CD4-positive, alpha-beta T cell treated with Interleukin-4 for 4 hours (primary cell): ENCODE data around the gene PPA1.
A peak's percentile ranks its signal among the peaks of the same experiment; 100 is the strongest.
"Not testable (repeated sequence)": the region's sequence is repeated elsewhere in the genome, so short reads cannot be mapped to it uniquely, and the experiment has no call there.

Source experiments
- DNase-seq: peaks from one replicate; pipeline ENCODE4 v3.0.0-alpha.2; 2020

Gene PPA1

GRCh38 chr10:70233109-70233938 is at the start of gene PPA1:
PPA1 (minus strand) TSS chr10:70233429; CDS start chr10:70233327, 102 bp downstream.
- DNase-seq: peak; percentile 98

GRCh38 chr10:70281609-70282008 is 48.4 kb upstream of the PPA1 start:
- DNase-seq: no peak

GRCh38 chr10:70280099-70280498 is 46.9 kb upstream of the PPA1 start:
- DNase-seq: no peak

GRCh38 chr10:70277396-70278030 is 44.3 kb upstream of the PPA1 start:
- DNase-seq: no peak

DNA sequence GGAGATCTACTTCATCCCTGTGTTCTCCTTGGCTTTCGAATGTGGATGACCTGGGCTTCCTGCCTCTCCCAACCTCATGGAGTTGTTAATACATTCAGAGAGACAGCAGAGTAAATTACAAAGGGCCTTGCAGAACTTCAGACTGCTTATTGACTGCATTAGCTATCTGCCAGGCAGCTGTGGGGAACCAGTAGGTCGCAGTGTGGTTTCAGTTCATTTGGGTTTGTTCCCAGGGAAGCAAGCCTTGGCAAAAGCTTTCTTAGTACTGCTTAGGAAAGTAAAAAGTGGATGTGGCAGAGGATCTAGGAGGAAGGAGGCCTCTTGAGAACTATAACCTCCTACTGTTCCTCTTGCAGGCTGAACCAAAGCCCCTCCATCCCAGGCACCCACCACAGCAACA is 41.4 kb upstream of the PPA1 start:
- no peak for DNase-seq

DNA sequence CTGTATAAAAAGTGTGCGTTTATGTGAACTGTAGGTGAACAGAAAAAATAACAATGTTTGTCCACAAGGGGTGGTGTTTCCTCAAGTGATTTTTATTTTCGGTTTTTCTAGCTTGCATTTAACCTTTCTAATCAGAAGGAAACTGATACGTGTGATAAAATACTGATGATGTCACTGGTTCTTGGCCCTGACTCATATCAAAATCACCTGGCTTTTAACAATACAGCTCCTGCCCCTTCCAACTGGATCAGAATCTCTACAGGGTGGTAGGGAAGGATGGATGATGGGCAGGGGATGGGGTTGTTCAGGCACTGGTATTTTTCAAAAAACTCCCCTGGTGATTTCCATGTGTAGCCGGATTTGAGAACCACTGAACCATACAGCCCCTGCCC is 39.7 kb upstream of the PPA1 start:
- DNase-seq: peak; percentile 55

DNA sequence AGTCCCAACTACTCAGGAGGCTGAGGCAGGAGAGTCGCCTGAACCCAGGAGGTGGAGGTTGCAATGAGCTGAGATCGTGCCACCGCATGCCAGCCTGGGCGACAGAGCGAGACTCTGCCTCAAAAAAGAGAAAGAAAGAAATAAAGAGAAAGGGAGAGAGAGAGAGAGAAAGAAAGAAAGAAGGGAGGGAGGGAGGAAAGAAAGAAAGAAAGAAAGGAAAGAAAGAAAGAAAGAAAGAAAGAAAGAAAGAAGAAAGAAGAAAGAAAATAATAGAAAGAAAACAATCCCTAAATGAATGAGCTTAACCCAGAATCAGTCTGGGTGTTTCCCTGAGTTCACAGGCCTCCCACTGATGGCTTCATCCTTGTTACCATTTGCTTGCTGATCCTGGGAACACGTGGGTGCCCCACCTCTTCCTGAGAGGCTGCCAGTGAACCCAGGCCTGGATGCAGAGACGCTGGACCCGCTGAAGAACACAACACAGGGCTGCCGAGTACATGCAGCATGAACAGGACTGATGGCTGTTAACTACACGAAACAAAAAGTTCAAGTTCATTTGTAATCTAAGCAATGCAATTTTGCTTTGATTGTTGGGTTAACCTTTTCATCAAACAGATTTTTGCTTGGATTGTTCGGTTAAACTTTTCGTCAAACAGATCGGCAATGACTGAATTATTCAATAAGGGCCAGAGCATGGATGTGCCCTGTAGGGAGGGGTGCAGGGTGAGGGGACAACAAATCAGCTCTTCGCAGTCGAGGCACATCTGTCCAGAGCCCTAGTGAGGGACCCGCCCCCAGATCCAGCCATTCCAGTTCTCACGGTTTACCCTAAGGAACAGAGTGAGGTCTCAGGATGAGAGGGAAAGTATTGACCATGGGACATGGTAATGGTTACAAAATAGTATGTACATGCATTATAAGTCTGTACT is 39.0 kb upstream of the PPA1 start:
- DNase-seq: no peak

- no peak for DNase-seq
These were observed 37.7 kb upstream of the PPA1 start for GRCh38 chr10:70270952-70271351.

DNA sequence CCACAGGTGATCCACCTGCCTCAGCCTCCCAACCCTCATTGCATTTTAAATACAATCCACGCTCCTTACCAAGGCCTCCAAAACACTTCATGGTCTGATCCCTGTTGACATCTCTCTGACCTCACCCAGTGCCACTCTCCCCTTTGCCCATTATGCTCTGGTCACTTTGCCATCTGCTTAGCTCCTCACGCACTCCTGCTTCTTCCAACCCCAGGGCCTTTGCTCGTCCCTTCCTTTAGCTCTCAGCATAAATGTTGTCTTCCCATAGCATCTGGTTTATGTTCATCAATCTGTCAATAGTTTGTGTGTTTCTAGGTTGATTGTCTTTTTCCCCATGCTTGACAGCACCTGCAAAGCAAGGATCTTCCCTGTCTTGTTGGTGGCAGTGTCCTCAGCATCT is 36.5 kb upstream of the PPA1 start:
- no peak for DNase-seq

DNA sequence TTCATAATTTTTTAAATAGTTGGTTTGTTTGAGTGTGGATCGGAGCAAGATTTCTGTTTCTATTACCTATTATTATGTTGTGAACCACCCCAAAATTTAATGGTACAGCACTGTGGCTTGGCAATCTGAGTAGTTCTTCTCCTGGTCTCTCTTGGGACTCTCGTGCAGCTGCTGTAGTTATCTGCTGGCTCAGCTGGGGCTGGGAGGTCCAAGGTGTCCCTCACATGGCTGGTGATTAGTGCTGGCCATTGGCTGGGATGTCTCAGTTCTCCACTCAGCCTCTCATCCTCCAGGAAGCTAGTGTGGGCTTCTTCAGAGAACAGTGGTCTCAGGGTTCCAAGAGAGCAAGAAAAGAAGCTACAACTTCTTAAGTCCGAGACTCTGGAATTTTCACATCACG is 35.1 kb upstream of the PPA1 start:
- no peak for DNase-seq

- DNase-seq: no peak
These were observed 34.1 kb upstream of the PPA1 start for GRCh38 chr10:70267161-70267933.

- no peak for DNase-seq
These were observed 33.5 kb upstream of the PPA1 start for GRCh38 chr10:70266701-70267100.

GRCh38 chr10:70266056-70266455 is 32.8 kb upstream of the PPA1 start:
- no peak for DNase-seq

GRCh38 chr10:70265032-70265689 is 31.9 kb upstream of the PPA1 start:
- DNase-seq: no peak

GRCh38 chr10:70260734-70261133 is 27.5 kb upstream of the PPA1 start:
- DNase-seq: no peak

DNA sequence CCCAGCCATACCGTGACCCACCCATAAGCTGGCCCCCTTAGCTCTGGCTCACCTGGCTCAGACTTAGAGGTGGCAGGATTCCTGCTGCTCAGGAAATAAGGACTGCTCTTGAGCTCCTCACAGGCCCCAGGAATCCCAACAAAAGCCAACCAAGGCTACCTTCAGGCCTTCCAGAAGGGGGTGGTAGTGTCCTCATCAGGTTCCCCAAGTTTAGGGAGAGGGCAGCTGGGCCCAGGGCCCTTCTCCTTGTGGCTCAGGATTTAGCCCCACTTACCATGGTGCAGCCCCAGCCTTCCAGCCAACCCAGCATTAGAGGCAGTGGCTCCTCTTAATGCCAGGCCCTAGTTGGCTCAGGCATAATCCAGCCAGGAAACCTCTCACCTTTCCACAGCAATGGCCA is 27.0 kb upstream of the PPA1 start:
- DNase-seq: no peak

DNA sequence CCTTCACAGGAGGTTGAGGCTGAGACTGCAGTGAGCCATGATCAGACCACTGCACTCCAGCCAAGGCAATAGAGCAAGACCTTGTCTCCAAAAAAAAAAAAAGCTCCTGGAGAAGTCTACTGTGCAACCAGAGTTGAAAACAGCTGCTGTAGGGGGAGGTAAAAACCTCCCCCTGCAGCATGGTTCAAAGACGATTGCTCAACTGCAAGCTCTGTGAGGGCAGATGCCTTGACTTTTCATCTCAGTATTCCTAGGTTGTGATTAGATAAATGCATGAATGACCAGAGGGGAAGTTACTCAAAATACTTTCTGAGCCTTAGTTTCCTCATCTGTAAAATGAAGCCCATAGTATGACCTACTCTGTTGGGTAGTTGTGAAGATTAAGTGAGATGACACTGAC is 25.0 kb upstream of the PPA1 start:
- no peak for DNase-seq

DNA sequence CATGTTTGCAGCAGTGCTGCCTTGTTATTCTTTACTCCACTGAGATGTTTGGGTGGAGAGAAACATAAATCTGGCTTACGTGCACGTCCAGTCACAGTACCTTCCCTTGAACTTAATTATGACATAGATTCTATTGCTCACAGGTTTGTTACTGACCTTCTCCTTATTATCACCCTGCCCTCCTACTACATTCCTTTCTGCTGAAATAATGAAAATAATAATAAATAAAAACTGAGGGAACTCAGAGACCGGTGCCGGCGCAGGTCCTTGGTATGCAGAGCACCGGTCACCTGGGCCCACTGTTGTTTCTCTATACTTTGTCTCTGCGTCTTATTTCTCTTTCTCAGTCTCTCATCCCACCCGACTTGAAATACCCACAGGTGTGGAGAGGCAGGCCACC is 24.6 kb upstream of the PPA1 start:
- not testable (repeated sequence) for DNase-seq

- DNase-seq: no peak
These were observed 23.2 kb upstream of the PPA1 start for GRCh38 chr10:70256463-70256862.

GRCh38 chr10:70255329-70256299 is 22.4 kb upstream of the PPA1 start:
- DNase-seq: no peak

- DNase-seq: no peak
These were observed 21.6 kb upstream of the PPA1 start for GRCh38 chr10:70254778-70255328.
